Endothelial cell (in vitro differentiated cells): ENCODE results near the gene PSME3IP1. TPM values are rescaled to one million over a fixed set of nuclear protein-coding genes. Genes with fewer than 3 reads are reported as not detected.

Experiments used
- DNase-seq: peaks from one replicate; pipeline ENCODE4 v3.0.0; 2021; ENCODE audit warnings: low spot score
- H3K27ac Mint-ChIP-seq: one replicate; pipeline ENCODE4 v1.8.0; 2021; ENCODE audit warnings: mixed read lengths, inconsistent platforms; ENCODE audit not compliant: unreplicated experiment
- H3K27me3 Mint-ChIP-seq: one replicate; pipeline ENCODE4 v1.8.0; 2021; ENCODE audit warnings: mild to moderate bottlenecking, moderate library complexity, mixed read lengths, inconsistent platforms; ENCODE audit not compliant: unreplicated experiment
- H3K36me3 Mint-ChIP-seq: one replicate; pipeline ENCODE4 v1.8.0; 2021; ENCODE audit warnings: mild to moderate bottlenecking, low read depth, mixed read lengths, inconsistent platforms; ENCODE audit not compliant: unreplicated experiment
- H3K4me1 Mint-ChIP-seq: one replicate; pipeline ENCODE4 v1.8.0; 2021; ENCODE audit warnings: mild to moderate bottlenecking, mixed read lengths, inconsistent platforms; ENCODE audit not compliant: unreplicated experiment
- H3K4me3 Mint-ChIP-seq: one replicate; pipeline ENCODE4 v1.8.0; 2021; ENCODE audit warnings: mild to moderate bottlenecking, mixed read lengths, inconsistent platforms; ENCODE audit not compliant: unreplicated experiment
- H3K9me3 Mint-ChIP-seq: one replicate; pipeline ENCODE4 v1.8.0; 2021; ENCODE audit warnings: mixed read lengths, inconsistent platforms; ENCODE audit not compliant: unreplicated experiment
- CTCF ChIP-seq: fragments of 200-600 bp; sonication (generic); IDR thresholded peaks from one replicate; pipeline ENCODE4 v1.5.0; 2021; ENCODE audit warnings: antibody characterized with exemption; ENCODE audit not compliant: unreplicated experiment
- total RNA-seq: library from RNA; stranded (reverse); fragmentation: NEBNext Ultra II Directional; extraction: Animal tissue kit (Norgen Biotek cat#: 25700); gene quantifications from one replicate; pipeline ENCODE4 v1.2.1, GENCODE V29; 2021; ENCODE audit not compliant: unreplicated experiment

The PSME3IP1 gene
- total RNA-seq, 1 donor from 2014 or later: 84.8 TPM

- peaks cover 6% of the 10 kb centered on the region for H3K36me3 Mint-ChIP-seq
- H3K27ac Mint-ChIP-seq: peak overlapping the region; percentile 99
- no peaks in the 10 kb centered on the region for H3K9me3 Mint-ChIP-seq
- TF ChIP-seq CTCF: no peak
- peak; percentile 31 for DNase-seq
- H3K27me3 Mint-ChIP-seq: peaks cover 15% of the 10 kb centered on the region
- H3K4me1 Mint-ChIP-seq: peaks cover 35% of the 10 kb centered on the region
- peak overlapping the region; percentile 100 for H3K4me3 Mint-ChIP-seq
Observed at GRCh38 chr16:57186872-57187854, 1.3 kb upstream of the PSME3IP1 start.

GRCh38 chr16:57185446-57185944 is 344 bp downstream of the PSME3IP1 start:
- DNase-seq: peak; percentile 28

GRCh38 chr16:57184887-57185445 is 873 bp downstream of the PSME3IP1 start:
- TF ChIP-seq CTCF: no peak
- no peak for DNase-seq
- H3K4me1 Mint-ChIP-seq: peaks cover 28% of the 10 kb centered on the region
- H3K9me3 Mint-ChIP-seq: no peaks in the 10 kb centered on the region
- H3K36me3 Mint-ChIP-seq: peaks cover 6% of the 10 kb centered on the region
- peak overlapping the region; percentile 100 for H3K4me3 Mint-ChIP-seq
- peak overlapping the region; percentile 99 for H3K27ac Mint-ChIP-seq
- H3K27me3 Mint-ChIP-seq: peaks cover 15% of the 10 kb centered on the region

More at GRCh38 chr16:57185446-57185944, 344 bp downstream of the PSME3IP1 start:
- H3K9me3 Mint-ChIP-seq: no peaks in the 10 kb centered on the region
- peaks cover 6% of the 10 kb centered on the region for H3K36me3 Mint-ChIP-seq
- H3K4me3 Mint-ChIP-seq: peak overlapping the region; percentile 100
- no peak for TF ChIP-seq CTCF
- H3K4me1 Mint-ChIP-seq: peaks cover 28% of the 10 kb centered on the region
- peaks cover 15% of the 10 kb centered on the region for H3K27me3 Mint-ChIP-seq
- peak overlapping the region; percentile 99 for H3K27ac Mint-ChIP-seq

GRCh38 chr16:57184113-57184512 is 1.7 kb downstream of the PSME3IP1 start:
- Mint-ChIP-seq H3K27ac (peak overlapping the region; percentile 89), H3K36me3 (peaks cover 6% of the 10 kb centered on the region), H3K27me3 (peaks cover 15% of the 10 kb centered on the region), H3K4me3 (peak overlapping the region; percentile 100), H3K9me3 (no peaks in the 10 kb centered on the region), H3K4me1 (peaks cover 25% of the 10 kb centered on the region)
- no peak for TF ChIP-seq CTCF
- no peak for DNase-seq
